ENCODE data around the gene TRAK1. TPM values are rescaled to one million over a fixed set of nuclear protein-coding genes. Genes with fewer than 3 reads are reported as not detected.

Gene TRAK1

Small RNA genes within 50 kb of the gene (small RNA-seq; reads per million reads assigned to genes)
- gene RNU4-78P (ENCODE audit: low read depth): not detected
